Muscle of leg (tissue), 11 donors: ENCODE data around the gene GLRA3. TPM values are rescaled to one million over a fixed set of nuclear protein-coding genes. Genes with fewer than 3 reads are reported as not detected.
A peak's percentile ranks its signal among the peaks of the same experiment; 100 is the strongest.
"Not testable (repeated sequence)": the region's sequence is repeated elsewhere in the genome, so short reads cannot be mapped to it uniquely, and the experiment has no call there.

Experiments
- DNase-seq: peaks from one replicate; pipeline ENCODE4 v3.0.0; 2013
- H3K27ac ChIP-seq: one replicate; pipeline ENCODE4 v1.5.1; 2013; ENCODE audit warnings: mild to moderate bottlenecking, low read length, control low read depth
- H3K27me3 ChIP-seq: one replicate; pipeline ENCODE4 v1.6.1; 2013; ENCODE audit warnings: low read length; ENCODE audit not compliant: control insufficient read depth, insufficient read depth
- H3K36me3 ChIP-seq: one replicate; pipeline ENCODE4 v1.6.1; 2013; ENCODE audit warnings: low read length; ENCODE audit not compliant: control insufficient read depth, insufficient read depth
- H3K4me1 ChIP-seq: one replicate; pipeline ENCODE4 v1.6.1; 2013; ENCODE audit warnings: low read length; ENCODE audit not compliant: control insufficient read depth, insufficient read depth
- H3K4me3 ChIP-seq: one replicate; pipeline ENCODE4 v1.5.1; 2013; ENCODE audit warnings: low read length, control low read depth
- H3K9me3 ChIP-seq: replicated peaks from 2 replicates; pipeline ENCODE4 v1.6.1; 2013; ENCODE audit warnings: low read depth, low read length; ENCODE audit not compliant: control insufficient read depth
- WGBS: methylation state at CpG from one replicate; pipeline ENCODE4 v1.1.5; 2013; ENCODE audit warnings: missing lambda C conversion rate; ENCODE audit not compliant: insufficient coverage; 5-methylcytosine and 5-hydroxymethylcytosine counted together
- polyA plus RNA-seq, 8 donors: library from polyadenylated mRNA; unstranded; fragments of 120-200 nt; gene quantifications; one replicate each; pipeline versions ENCODE4 v1.2.1 to v1.2.3, GENCODE V29; 2013; ENCODE audit warnings: inconsistent platforms in 1 of 8, low replicate concordance in 1 of 8; ENCODE audit not compliant: insufficient read length in 8 of 8, insufficient read depth in 1 of 8
- total RNA-seq: library from RNA; stranded (reverse); fragments of 120-200 nt; gene quantifications from one replicate; pipeline ENCODE4 v1.2.4, GENCODE V29; 2013

GLRA3 gene
- total and polyA plus RNA-seq, 9 donors, result 0.09 TPM; not detected in 8

GRCh38 chr4:174635732-174636131, 193.3 kb downstream of the GLRA3 start:
- H3K27me3 ChIP-seq, result no peaks in the 10 kb centered on the region
- H3K9me3 ChIP-seq, result no peaks in the 10 kb centered on the region
- no peak overlapping the region for H3K4me3 ChIP-seq
- H3K4me1 ChIP-seq, result no peaks in the 10 kb centered on the region
- H3K27ac ChIP-seq, result no peak overlapping the region
- WGBS, result no CpG with 5 or more reads among the region's 1 CpG
- H3K36me3 ChIP-seq, result no peaks in the 10 kb centered on the region
- no peak for DNase-seq

DNA sequence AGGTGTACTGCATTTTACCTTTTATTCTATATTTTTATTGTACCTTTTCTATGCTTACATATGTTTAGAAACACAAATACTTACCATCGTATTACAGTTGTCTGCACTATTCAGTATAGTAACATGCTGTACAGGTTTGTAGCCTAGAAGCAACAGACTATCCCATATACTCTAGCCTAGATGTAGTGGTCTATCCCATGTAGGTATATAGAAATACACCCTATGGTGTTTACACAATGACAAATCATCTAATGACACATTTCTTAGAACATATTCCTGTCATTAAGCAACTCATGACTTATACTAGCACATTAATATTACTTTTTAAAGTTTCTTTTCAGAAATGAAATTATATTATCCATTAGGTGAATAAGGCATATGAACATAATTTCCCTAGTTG, 195.6 kb downstream of the GLRA3 start:
- H3K4me1 ChIP-seq, result no peaks in the 10 kb centered on the region
- no peaks in the 10 kb centered on the region for H3K27me3 ChIP-seq
- DNase-seq, result no peak
- no CpG with 5 or more reads among the region's 1 CpG for WGBS
- H3K9me3 ChIP-seq, result no peaks in the 10 kb centered on the region
- no peak overlapping the region for H3K27ac ChIP-seq
- no peaks in the 10 kb centered on the region for H3K36me3 ChIP-seq
- no peak overlapping the region for H3K4me3 ChIP-seq

- H3K36me3 ChIP-seq, result no peaks in the 10 kb centered on the region
- H3K9me3 ChIP-seq, result no peaks in the 10 kb centered on the region
- no peak overlapping the region for H3K27ac ChIP-seq
- peak; percentile 66 for DNase-seq
- H3K4me3 ChIP-seq, result no peak overlapping the region
- WGBS, result no CpG with 5 or more reads among the region's 2 CpGs
- H3K27me3 ChIP-seq, result no peaks in the 10 kb centered on the region
- H3K4me1 ChIP-seq, result no peaks in the 10 kb centered on the region
These were observed 196.9 kb downstream of the GLRA3 start for GRCh38 chr4:174631901-174632758.

DNA sequence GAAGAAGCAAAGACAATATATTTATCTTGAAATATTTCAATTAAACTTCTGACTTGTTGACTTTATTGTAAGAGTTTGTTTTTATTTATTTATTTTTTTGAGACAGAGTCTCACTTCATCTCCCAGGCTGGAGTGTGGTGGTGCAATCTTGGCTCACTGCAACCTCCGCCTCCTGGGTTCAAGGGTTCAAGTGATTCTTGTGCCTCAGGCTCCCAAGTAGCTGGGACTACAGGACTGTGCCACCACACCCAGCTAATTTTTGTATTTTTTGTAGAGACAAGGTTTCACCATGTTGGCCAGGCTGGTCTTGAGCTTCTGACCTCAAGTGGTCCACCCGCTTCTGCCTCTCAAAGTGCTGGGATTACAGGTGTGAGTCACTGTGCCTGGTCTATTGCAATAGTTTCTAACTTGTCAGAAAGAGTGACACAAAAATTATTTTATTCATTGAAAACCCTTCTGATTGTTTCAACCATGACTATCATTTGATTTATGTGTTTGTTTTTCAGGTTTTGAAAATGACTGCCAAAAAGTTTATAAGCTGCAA, 199.1 kb downstream of the GLRA3 start:
- not testable (repeated sequence) for H3K4me3 ChIP-seq, H3K9me3 ChIP-seq, H3K36me3 ChIP-seq, H3K27me3 ChIP-seq, DNase-seq, H3K27ac ChIP-seq, H3K4me1 ChIP-seq
- WGBS, result no CpG with 5 or more reads among the region's 2 CpGs

DNA sequence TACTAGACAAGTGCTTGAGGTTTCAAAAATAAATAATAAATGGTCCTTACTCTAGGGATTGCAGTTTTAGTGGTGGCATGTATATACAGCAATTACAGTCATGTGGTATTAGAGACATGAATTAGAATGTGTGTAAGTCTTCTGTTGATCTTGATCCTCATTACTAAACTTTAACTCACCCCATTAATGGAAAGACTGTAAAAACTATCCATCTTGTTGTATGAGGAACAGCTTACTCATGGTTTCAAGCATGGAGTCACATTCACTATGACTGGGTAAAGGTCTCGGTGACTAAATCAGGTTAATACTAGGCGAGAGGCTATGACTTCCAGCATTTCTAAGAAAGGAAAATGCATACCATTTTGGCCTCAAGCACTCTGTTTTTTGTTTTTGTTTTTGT, 199.8 kb downstream of the GLRA3 start:
- H3K9me3 ChIP-seq, result no peaks in the 10 kb centered on the region
- no CpG with 5 or more reads among the region's 2 CpGs for WGBS
- no peaks in the 10 kb centered on the region for H3K36me3 ChIP-seq
- H3K4me3 ChIP-seq, result no peak overlapping the region
- no peak overlapping the region for H3K27ac ChIP-seq
- H3K27me3 ChIP-seq, result no peaks in the 10 kb centered on the region
- DNase-seq, result no peak
- H3K4me1 ChIP-seq, result no peaks in the 10 kb centered on the region

GRCh38 chr4:174628191-174628590, 200.9 kb downstream of the GLRA3 start:
- Histone ChIP-seq H3K27me3 (no peaks in the 10 kb centered on the region), H3K36me3 (no peaks in the 10 kb centered on the region), H3K4me3 (no peak overlapping the region), H3K27ac (no peak overlapping the region), H3K4me1 (no peaks in the 10 kb centered on the region), H3K9me3 (no peaks in the 10 kb centered on the region)
- DNase-seq, result peak; percentile 38
- 80% methylated on average over 1 of the region's 7 CpGs for WGBS

GRCh38 chr4:174627473-174627872, 201.6 kb downstream of the GLRA3 start:
- Histone ChIP-seq H3K4me1 (no peaks in the 10 kb centered on the region), H3K36me3 (no peaks in the 10 kb centered on the region), H3K27ac (no peak overlapping the region), H3K27me3 (no peaks in the 10 kb centered on the region), H3K9me3 (no peaks in the 10 kb centered on the region), H3K4me3 (no peak overlapping the region)
- no CpG with 5 or more reads among the region's 2 CpGs for WGBS
- no peak for DNase-seq

DNA sequence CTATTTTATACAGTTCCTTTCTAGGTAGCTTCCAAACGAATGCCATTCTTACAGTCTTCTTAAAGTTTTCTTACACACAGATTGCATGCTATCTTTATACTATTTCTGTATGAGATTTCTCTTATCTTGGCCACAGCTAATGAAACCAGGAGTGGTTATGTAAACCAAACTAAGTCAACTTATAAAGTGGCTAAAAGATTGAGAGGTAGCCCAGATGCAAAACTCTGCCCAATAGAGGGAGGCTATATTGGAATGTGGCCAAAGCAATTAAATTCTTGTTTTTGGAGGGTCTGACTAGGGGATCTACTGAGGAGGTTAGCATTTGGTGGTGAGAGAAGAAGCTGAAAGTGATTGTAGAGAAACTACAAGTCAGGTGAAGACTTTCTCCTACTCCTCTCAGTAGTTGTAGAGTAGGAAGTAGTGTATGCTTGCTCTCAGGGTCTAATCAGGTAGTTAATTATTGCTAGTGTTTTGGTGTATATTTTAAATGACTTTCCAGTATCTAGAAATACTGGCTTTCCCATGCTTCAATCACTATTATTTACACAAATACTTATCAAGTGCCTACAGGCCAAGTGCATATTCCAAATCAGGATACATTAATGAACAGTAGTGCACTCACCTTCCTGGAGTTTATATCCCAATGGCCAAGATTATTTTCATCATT, 202.6 kb downstream of the GLRA3 start:
- Histone ChIP-seq H3K27ac (no peak overlapping the region), H3K4me3 (no peak overlapping the region), H3K36me3 (no peaks in the 10 kb centered on the region), H3K4me1 (no peaks in the 10 kb centered on the region), H3K27me3 (no peaks in the 10 kb centered on the region), H3K9me3 (no peaks in the 10 kb centered on the region)
- DNase-seq, result no peak
- WGBS, result no CpG with 5 or more reads among the region's 1 CpG

- H3K9me3 ChIP-seq, result peaks cover 2% of the 10 kb centered on the region
- no peak overlapping the region for H3K4me3 ChIP-seq
- WGBS, result no CpG with 5 or more reads among the region's 3 CpGs
- no peak overlapping the region for H3K27ac ChIP-seq
- no peaks in the 10 kb centered on the region for H3K4me1 ChIP-seq
- no peaks in the 10 kb centered on the region for H3K36me3 ChIP-seq
- DNase-seq, result no peak
- no peaks in the 10 kb centered on the region for H3K27me3 ChIP-seq
These were observed 212.4 kb downstream of the GLRA3 start for GRCh38 chr4:174616661-174617060.

GRCh38 chr4:174613979-174614378, 215.1 kb downstream of the GLRA3 start:
- DNase-seq, result no peak
- Histone ChIP-seq H3K4me1 (no peaks in the 10 kb centered on the region), H3K9me3 (peaks cover 2% of the 10 kb centered on the region), H3K27ac (no peak overlapping the region), H3K36me3 (no peaks in the 10 kb centered on the region), H3K4me3 (no peak overlapping the region), H3K27me3 (no peaks in the 10 kb centered on the region)
- WGBS, result no CpG with 5 or more reads among the region's 1 CpG
